ENCODE data around the gene MAP3K19.

GRCh38 chr2:135076556-135076955, 29.3 kb upstream of the MAP3K19 start:
- TF ChIP-seq CTCF (IDR thresholded peaks at IDR 0.05) (no peak), POLR2A (IDR thresholded peaks at IDR 0.05) (no peak), POLR2AphosphoS5 (IDR thresholded peaks at IDR 0.05; ENCODE audit: insufficient read depth in 1 of 2, low read depth in 1 of 2) (no peak)
